Left forelimb (tissue), 1 donor: ENCODE results near the gene UBALD1.
"Not testable (repeated sequence)": the region's sequence is repeated elsewhere in the genome, so short reads cannot be mapped to it uniquely, and the experiment has no call there.

Experiments
- DNase-seq: peaks from one replicate; pipeline ENCODE4 v3.0.0-alpha.2; 2018; ENCODE audit warnings: low spot score

UBALD1 gene

GRCh38 chr16:4614571-4615383 lies at the start of gene UBALD1:
Gene UBALD1, minus strand, starts transcription at chr16:4614888. Its CDS starts 91 bp downstream, at chr16:4614797.
- peak; percentile 85 for DNase-seq

GRCh38 chr16:4663777-4664465 lies 49.2 kb upstream of the UBALD1 start:
- DNase-seq = no peak

- DNase-seq = no peak
Observed at GRCh38 chr16:4663465-4663776, 48.7 kb upstream of the UBALD1 start.

GRCh38 chr16:4661661-4662060 lies 47.0 kb upstream of the UBALD1 start:
- no peak for DNase-seq

GRCh38 chr16:4660454-4661007 lies 45.8 kb upstream of the UBALD1 start:
- no peak for DNase-seq

- no peak for DNase-seq
Observed at GRCh38 chr16:4659363-4660353, 45.0 kb upstream of the UBALD1 start.

GRCh38 chr16:4656695-4657686 lies 42.3 kb upstream of the UBALD1 start:
- DNase-seq = no peak

- DNase-seq = no peak
Observed at GRCh38 chr16:4656221-4656620, 41.5 kb upstream of the UBALD1 start.

GRCh38 chr16:4655801-4656200 lies 41.1 kb upstream of the UBALD1 start:
- DNase-seq = no peak

GRCh38 chr16:4654964-4655590 lies 40.4 kb upstream of the UBALD1 start:
- DNase-seq = no peak

GRCh38 chr16:4654011-4654963 lies 39.6 kb upstream of the UBALD1 start:
- no peak for DNase-seq

GRCh38 chr16:4652561-4652960 lies 37.9 kb upstream of the UBALD1 start:
- DNase-seq = no peak

GRCh38 chr16:4651827-4652226 lies 37.1 kb upstream of the UBALD1 start:
- DNase-seq = no peak

- DNase-seq = not testable (repeated sequence)
Observed at GRCh38 chr16:4650443-4651074, 35.9 kb upstream of the UBALD1 start.

- no peak for DNase-seq
Observed at GRCh38 chr16:4649744-4650442, 35.2 kb upstream of the UBALD1 start.

- no peak for DNase-seq
Observed at GRCh38 chr16:4648917-4649316, 34.2 kb upstream of the UBALD1 start.

- DNase-seq = no peak
Observed at GRCh38 chr16:4647644-4647980, 32.9 kb upstream of the UBALD1 start.
